ENCODE results near the gene PLPPR5. TPM values are rescaled to one million over a fixed set of nuclear protein-coding genes. Genes with fewer than 3 reads are reported as not detected.

The PLPPR5 gene, protein sequence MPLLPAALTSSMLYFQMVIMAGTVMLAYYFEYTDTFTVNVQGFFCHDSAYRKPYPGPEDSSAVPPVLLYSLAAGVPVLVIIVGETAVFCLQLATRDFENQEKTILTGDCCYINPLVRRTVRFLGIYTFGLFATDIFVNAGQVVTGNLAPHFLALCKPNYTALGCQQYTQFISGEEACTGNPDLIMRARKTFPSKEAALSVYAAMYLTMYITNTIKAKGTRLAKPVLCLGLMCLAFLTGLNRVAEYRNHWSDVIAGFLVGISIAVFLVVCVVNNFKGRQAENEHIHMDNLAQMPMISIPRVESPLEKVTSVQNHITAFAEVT
- not detected in 5 replicates for total RNA-seq (2022; extraction: Qiagen RNA extraction; ENCODE audit: low read depth)

GRCh38 chr1:99004861-99005442 lies at the start of gene PLPPR5:
PLPPR5 (minus strand) TSS chr1:99004861; CDS start chr1:99004671, 190 bp downstream.

